Measurements from ENCODE around the gene DPT. TPM values are rescaled to one million over a fixed set of nuclear protein-coding genes. Genes with fewer than 3 reads are reported as not detected.

The DPT gene
- polyA plus RNA-seq, 1 donor from 2014 or later, result not detected

DNA sequence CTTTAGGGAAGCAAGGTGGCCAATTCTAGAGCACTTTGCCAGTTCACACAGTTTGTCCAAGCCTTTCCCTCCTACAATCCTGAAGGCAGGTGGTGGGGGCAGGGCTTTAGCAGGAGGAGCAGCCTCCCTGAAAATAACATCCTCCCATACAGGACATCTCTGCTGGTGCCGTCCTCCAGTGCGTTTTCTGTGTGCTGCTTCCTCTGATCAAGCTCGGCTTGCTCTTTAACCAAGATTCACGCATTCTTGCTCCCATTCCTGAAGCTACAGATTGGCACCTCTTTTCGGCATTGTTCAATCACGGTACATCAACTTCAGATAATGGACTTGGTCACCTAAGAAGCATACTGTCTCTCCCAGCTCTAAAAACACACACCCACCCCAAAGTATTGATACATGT is 7.5 kb upstream of the DPT start (continued):
- no peak for TF ChIP-seq EP300 (conservative IDR thresholded peaks at IDR 0.05; ENCODE audit: poor library complexity, severe bottlenecking)

- H3K79me2 ChIP-seq (replicated peaks; ENCODE audit: insufficient read depth, low read length), result no peaks in the 10 kb centered on the region
- no peaks in the 10 kb centered on the region for H3K9me2 ChIP-seq (ENCODE audit: insufficient read depth, low read length)
- no peak overlapping the region for H3K9ac ChIP-seq (ENCODE audit: low read length)
- H3K4me3 ChIP-seq (ENCODE audit: low read length), result no peak overlapping the region
- H3K9me3 ChIP-seq (ENCODE audit: low read length), result no peaks in the 10 kb centered on the region
- H3K27ac ChIP-seq (ENCODE audit: low read length), result no peak overlapping the region
- TF ChIP-seq TAF1 (IDR thresholded peaks at IDR 0.05; ENCODE audit: low read depth) (no peak), EP300 (conservative IDR thresholded peaks at IDR 0.05; ENCODE audit: poor library complexity, severe bottlenecking) (no peak), POLR2AphosphoS5 (IDR thresholded peaks at IDR 0.05) (no peak), EZH2 (IDR thresholded peaks at IDR 0.05; ENCODE audit: borderline replicate concordance, insufficient read depth, low read length, poor library complexity, severe bottlenecking) (no peak), REST (IDR thresholded peaks at IDR 0.05; ENCODE audit: borderline replicate concordance) (no peak), SMC3 (conservative IDR thresholded peaks at IDR 0.05; ENCODE audit: poor library complexity) (no peak)
- TF ChIP-seq, protein P1, sequence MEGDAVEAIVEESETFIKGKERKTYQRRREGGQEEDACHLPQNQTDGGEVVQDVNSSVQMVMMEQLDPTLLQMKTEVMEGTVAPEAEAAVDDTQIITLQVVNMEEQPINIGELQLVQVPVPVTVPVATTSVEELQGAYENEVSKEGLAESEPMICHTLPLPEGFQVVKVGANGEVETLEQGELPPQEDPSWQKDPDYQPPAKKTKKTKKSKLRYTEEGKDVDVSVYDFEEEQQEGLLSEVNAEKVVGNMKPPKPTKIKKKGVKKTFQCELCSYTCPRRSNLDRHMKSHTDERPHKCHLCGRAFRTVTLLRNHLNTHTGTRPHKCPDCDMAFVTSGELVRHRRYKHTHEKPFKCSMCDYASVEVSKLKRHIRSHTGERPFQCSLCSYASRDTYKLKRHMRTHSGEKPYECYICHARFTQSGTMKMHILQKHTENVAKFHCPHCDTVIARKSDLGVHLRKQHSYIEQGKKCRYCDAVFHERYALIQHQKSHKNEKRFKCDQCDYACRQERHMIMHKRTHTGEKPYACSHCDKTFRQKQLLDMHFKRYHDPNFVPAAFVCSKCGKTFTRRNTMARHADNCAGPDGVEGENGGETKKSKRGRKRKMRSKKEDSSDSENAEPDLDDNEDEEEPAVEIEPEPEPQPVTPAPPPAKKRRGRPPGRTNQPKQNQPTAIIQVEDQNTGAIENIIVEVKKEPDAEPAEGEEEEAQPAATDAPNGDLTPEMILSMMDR (IDR thresholded peaks at IDR 0.05; ENCODE audit: poor library complexity, severe bottlenecking), result no peak
- no peaks in the 10 kb centered on the region for H4K20me1 ChIP-seq (ENCODE audit: insufficient read depth)
- H2AFZ ChIP-seq (ENCODE audit: low read depth, low read length), result no peak overlapping the region
- H3K36me3 ChIP-seq (ENCODE audit: insufficient read depth, low read length), result no peaks in the 10 kb centered on the region
- H3K4me2 ChIP-seq (ENCODE audit: low read length), result no peak overlapping the region
- H3K27me3 ChIP-seq (ENCODE audit: insufficient read depth, low read depth, low read length), result no peaks in the 10 kb centered on the region
- no peaks in the 10 kb centered on the region for H3F3A ChIP-seq (ENCODE audit: insufficient read depth, low read length, poor library complexity, severe bottlenecking)
Observed at GRCh38 chr1:168735974-168736373, 7.0 kb upstream of the DPT start.

- H3F3A ChIP-seq (ENCODE audit: insufficient read depth, low read length, poor library complexity, severe bottlenecking), result no peaks in the 10 kb centered on the region
- no peaks in the 10 kb centered on the region for H3K27me3 ChIP-seq (ENCODE audit: insufficient read depth, low read depth, low read length)
- no peak overlapping the region for H3K27ac ChIP-seq (ENCODE audit: low read length)
- no peaks in the 10 kb centered on the region for H4K20me1 ChIP-seq (ENCODE audit: insufficient read depth)
- no peak overlapping the region for H3K9ac ChIP-seq (ENCODE audit: low read length)
- no peaks in the 10 kb centered on the region for H3K9me2 ChIP-seq (ENCODE audit: insufficient read depth, low read length)
- no peak overlapping the region for H3K4me3 ChIP-seq (ENCODE audit: low read length)
- H3K79me2 ChIP-seq (replicated peaks; ENCODE audit: insufficient read depth, low read length), result no peaks in the 10 kb centered on the region
- no peaks in the 10 kb centered on the region for H3K36me3 ChIP-seq (ENCODE audit: insufficient read depth, low read length)
- H2AFZ ChIP-seq (ENCODE audit: low read depth, low read length), result no peak overlapping the region
- TF ChIP-seq TAF1 (IDR thresholded peaks at IDR 0.05; ENCODE audit: low read depth), result no peak
- TF ChIP-seq SMC3 (conservative IDR thresholded peaks at IDR 0.05; ENCODE audit: poor library complexity), result no peak
- TF ChIP-seq MXI1 (conservative IDR thresholded peaks at IDR 0.05; ENCODE audit: poor library complexity, severe bottlenecking), result no peak
- peak; percentile 39 for TF ChIP-seq RAD21 (conservative IDR thresholded peaks at IDR 0.05)
- TF ChIP-seq, protein P1 (IDR thresholded peaks at IDR 0.05; ENCODE audit: poor library complexity, severe bottlenecking), result peak; percentile 27
- no peaks in the 10 kb centered on the region for H3K9me3 ChIP-seq (ENCODE audit: low read length)
- no peak overlapping the region for H3K4me2 ChIP-seq (ENCODE audit: low read length)
Observed at GRCh38 chr1:168734946-168735345, 5.9 kb upstream of the DPT start.

Data from neural cell (in vitro differentiated cells).